Caco-2 (cell line): ENCODE measurements around the gene MSL3. TPM values are rescaled to one million over a fixed set of nuclear protein-coding genes. Genes with fewer than 3 reads are reported as not detected.

Source experiments
- BruUV-seq: library from RNA; stranded (reverse); fragments of 400-500 nt; replicated peaks from 2 replicates; lab custom pipeline; 2021; lab: Mats Ljungman, UMichigan
- CTCF ChIA-PET: fragments of 300-600 bp; sonication (Branson Sonifier 250); formaldehyde crosslinking; loops from one replicate; lab custom pipeline; 2022; ENCODE audit warnings: antibody characterized with exemption; lab: Charles Lee
- POLR2A ChIA-PET: fragments of 300-600 bp; sonication (Branson Sonifier 250); formaldehyde crosslinking; loops from one replicate; lab custom pipeline; 2022; ENCODE audit warnings: antibody characterized with exemption; lab: Charles Lee
- DNase-seq, 2 experiments: peaks; one replicate each; pipeline versions ENCODE4 v3.0.0 to v3.0.0-alpha.2; 2020 to 2022
- H3K27me3 ChIP-seq: replicated peaks from 2 replicates; pipeline ENCODE4 v1.6.0; 2011; ENCODE audit warnings: low read length; ENCODE audit not compliant: control insufficient read depth, insufficient read depth
- H3K36me3 ChIP-seq: 2 replicates; pipeline ENCODE4 v1.5.1; 2011; ENCODE audit warnings: low read length; ENCODE audit not compliant: control insufficient read depth, insufficient read depth
- H3K4me1 ChIP-seq: fragments of 250-450 bp; sonication (Bioruptor Pico); 2 replicates; pipeline ENCODE4 v1.5.1; 2020; ENCODE audit warnings: mild to moderate bottlenecking
- H3K4me3 ChIP-seq: 2 replicates; pipeline ENCODE4 v1.5.1; 2011; ENCODE audit warnings: low read depth, mild to moderate bottlenecking, control low read depth, low read length
- H3K9me3 ChIP-seq: fragments of 250-450 bp; sonication (Bioruptor Pico); 2 replicates; pipeline ENCODE4 v1.5.1; 2020; ENCODE audit warnings: mild to moderate bottlenecking, moderate library complexity
- H3K27ac Mint-ChIP-seq: one replicate; pipeline ENCODE4 v1.8.0; 2022; ENCODE audit warnings: mixed read lengths; ENCODE audit not compliant: unreplicated experiment
- H3K27me3 Mint-ChIP-seq: one replicate; pipeline ENCODE4 v1.8.0; 2022; ENCODE audit warnings: mixed read lengths; ENCODE audit not compliant: insufficient read depth, unreplicated experiment
- H3K36me3 Mint-ChIP-seq: one replicate; pipeline ENCODE4 v1.8.0; 2022; ENCODE audit warnings: mild to moderate bottlenecking, mixed read lengths; ENCODE audit not compliant: insufficient read depth, unreplicated experiment
- H3K4me1 Mint-ChIP-seq: one replicate; pipeline ENCODE4 v1.8.0; 2022; ENCODE audit warnings: low read depth, mixed read lengths; ENCODE audit not compliant: unreplicated experiment
- H3K4me3 Mint-ChIP-seq: one replicate; pipeline ENCODE4 v1.8.0; 2022; ENCODE audit warnings: mild to moderate bottlenecking, moderate library complexity, mixed read lengths; ENCODE audit not compliant: unreplicated experiment
- H3K9me3 Mint-ChIP-seq: one replicate; pipeline ENCODE4 v1.8.0; 2022; ENCODE audit warnings: mixed read lengths; ENCODE audit not compliant: unreplicated experiment
- intact Hi-C: fragments of 100-400 bp; cut with micrococcal nuclease; formaldehyde crosslinking; loops from one replicate; pipeline ENCODE4 v1.10.0; 2022; ENCODE audit not compliant: unreplicated experiment
- total RNA-seq: library from RNA; stranded (reverse); gene quantifications from 2 replicates; pipeline ENCODE4 v1.2.3, GENCODE V29; 2022
- TF ChIP-seq, protein P1 (sequence below), 2 experiments: fragments of 200-600 bp in 1 of 2; IDR thresholded peaks; 1 replicate in 1 of 2; 2 replicates in 1 of 2; pipeline versions ENCODE4 v1.5.1 to v1.8.0; 2011 to 2022; ENCODE audit warnings: antibody characterized with exemption in 1 of 2, control low read depth in 1 of 2, inconsistent platforms in 1 of 2, low read depth in 1 of 2, low read length in 1 of 2, mild to moderate bottlenecking in 1 of 2, moderate library complexity in 1 of 2; ENCODE audit not compliant: insufficient read depth in 1 of 2, severe bottlenecking in 1 of 2, unreplicated experiment in 1 of 2

MSL3 gene
- total RNA-seq, 1 experiment from 2014 or later: 14.0 TPM

DNA sequence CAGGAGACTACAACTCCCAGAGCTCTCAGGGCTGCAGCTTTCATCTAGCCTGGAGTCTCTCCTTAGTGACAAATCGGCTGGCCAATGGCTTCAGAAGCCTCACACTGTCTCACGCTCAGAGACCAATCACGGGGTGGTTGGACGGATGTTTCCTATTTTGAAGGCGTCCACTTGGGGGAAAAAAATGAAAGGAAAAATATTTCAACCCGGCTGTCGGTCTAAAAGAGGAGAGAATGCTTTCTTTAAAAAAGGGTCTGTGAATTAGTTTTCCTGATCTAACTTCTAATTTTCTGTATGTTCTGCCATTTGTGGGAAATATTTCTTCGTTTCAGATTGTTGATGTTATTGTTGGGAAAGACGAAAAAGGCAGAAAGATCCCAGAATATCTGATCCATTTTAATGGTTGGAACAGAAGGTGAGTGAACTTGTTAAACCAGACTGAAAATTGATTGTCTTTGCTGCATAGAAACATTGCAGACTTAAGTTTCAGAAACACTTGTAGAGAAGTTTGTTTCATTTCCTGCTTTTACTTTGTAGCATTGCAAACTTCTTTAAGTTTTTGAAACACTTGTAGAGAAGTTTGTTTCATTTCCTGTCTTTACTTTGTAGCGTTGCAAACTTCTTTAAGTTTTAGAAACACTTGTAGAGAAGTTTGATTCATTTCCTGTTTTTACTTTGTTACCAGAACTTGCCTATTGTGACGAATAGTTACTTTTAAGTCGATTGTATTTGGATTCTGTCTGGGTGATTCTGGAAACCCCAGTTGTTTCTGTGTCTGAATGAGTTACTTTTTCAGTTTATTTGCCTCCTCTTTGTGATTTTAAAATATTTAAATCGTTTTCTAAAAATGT lies 1.6 kb downstream of the MSL3 start:
- H3K4me3 ChIP-seq: peak overlapping the region; percentile 92
- POLR2A ChIA-PET: no interaction called here
- DNase-seq: peak; percentile 77 to 83
- H3K27me3 ChIP-seq: no peaks in the 10 kb centered on the region
- H3K27me3 Mint-ChIP-seq: no peaks in the 10 kb centered on the region
- H3K27ac Mint-ChIP-seq: peak overlapping the region; percentile 94
- H3K9me3 Mint-ChIP-seq: no peaks in the 10 kb centered on the region
- H3K36me3 Mint-ChIP-seq: peaks cover 15% of the 10 kb centered on the region
- H3K4me1 Mint-ChIP-seq: peaks cover 6% of the 10 kb centered on the region
- peaks cover 4% of the 10 kb centered on the region; the same call in 1 of the 2 replicates for H3K4me1 ChIP-seq
- no peaks in the 10 kb centered on the region for H3K9me3 ChIP-seq
- no TSS peak for BruUV-seq
- TF ChIP-seq, protein P1, sequence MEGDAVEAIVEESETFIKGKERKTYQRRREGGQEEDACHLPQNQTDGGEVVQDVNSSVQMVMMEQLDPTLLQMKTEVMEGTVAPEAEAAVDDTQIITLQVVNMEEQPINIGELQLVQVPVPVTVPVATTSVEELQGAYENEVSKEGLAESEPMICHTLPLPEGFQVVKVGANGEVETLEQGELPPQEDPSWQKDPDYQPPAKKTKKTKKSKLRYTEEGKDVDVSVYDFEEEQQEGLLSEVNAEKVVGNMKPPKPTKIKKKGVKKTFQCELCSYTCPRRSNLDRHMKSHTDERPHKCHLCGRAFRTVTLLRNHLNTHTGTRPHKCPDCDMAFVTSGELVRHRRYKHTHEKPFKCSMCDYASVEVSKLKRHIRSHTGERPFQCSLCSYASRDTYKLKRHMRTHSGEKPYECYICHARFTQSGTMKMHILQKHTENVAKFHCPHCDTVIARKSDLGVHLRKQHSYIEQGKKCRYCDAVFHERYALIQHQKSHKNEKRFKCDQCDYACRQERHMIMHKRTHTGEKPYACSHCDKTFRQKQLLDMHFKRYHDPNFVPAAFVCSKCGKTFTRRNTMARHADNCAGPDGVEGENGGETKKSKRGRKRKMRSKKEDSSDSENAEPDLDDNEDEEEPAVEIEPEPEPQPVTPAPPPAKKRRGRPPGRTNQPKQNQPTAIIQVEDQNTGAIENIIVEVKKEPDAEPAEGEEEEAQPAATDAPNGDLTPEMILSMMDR (IDR thresholded peaks at IDR 0.05; ENCODE audit: insufficient read depth in 1 of 2, low read depth in 1 of 2, low read length in 1 of 2, severe bottlenecking in 1 of 2, unreplicated experiment in 1 of 2): no peak
- intact Hi-C loops: no loop called here
- CTCF ChIA-PET: interaction anchor here (0.6 to 1.8 kb wide), 2 partner anchors 11 to 737 kb away, joined by 3 to 9 read pairs; no protein-coding TSS in a partner anchor
- no peaks in the 10 kb centered on the region for H3K36me3 ChIP-seq
- peak overlapping the region; percentile 96 for H3K4me3 Mint-ChIP-seq

GRCh38 chrX:11760958-11761357 lies 2.9 kb downstream of the MSL3 start:
- TF ChIP-seq, protein P1 (IDR thresholded peaks at IDR 0.05; ENCODE audit: insufficient read depth in 1 of 2, low read depth in 1 of 2, low read length in 1 of 2, severe bottlenecking in 1 of 2, unreplicated experiment in 1 of 2): no peak
- ChIA-PET POLR2A (no interaction called here), CTCF (no interaction called here)
- H3K4me1 ChIP-seq: peaks cover 2% of the 10 kb centered on the region; the same call in 1 of the 2 replicates
- Mint-ChIP-seq H3K36me3 (peaks cover 20% of the 10 kb centered on the region), H3K27ac (no peak overlapping the region), H3K4me1 (no peaks in the 10 kb centered on the region), H3K4me3 (no peak overlapping the region), H3K27me3 (no peaks in the 10 kb centered on the region), H3K9me3 (no peaks in the 10 kb centered on the region)
- no peak for DNase-seq
- H3K4me3 ChIP-seq: no peak overlapping the region
- intact Hi-C loops: no loop called here
- BruUV-seq: no TSS peak
- no peaks in the 10 kb centered on the region for H3K27me3 ChIP-seq
- no peaks in the 10 kb centered on the region for H3K9me3 ChIP-seq
- H3K36me3 ChIP-seq: no peaks in the 10 kb centered on the region; the same call in 1 of the 2 replicates

DNA sequence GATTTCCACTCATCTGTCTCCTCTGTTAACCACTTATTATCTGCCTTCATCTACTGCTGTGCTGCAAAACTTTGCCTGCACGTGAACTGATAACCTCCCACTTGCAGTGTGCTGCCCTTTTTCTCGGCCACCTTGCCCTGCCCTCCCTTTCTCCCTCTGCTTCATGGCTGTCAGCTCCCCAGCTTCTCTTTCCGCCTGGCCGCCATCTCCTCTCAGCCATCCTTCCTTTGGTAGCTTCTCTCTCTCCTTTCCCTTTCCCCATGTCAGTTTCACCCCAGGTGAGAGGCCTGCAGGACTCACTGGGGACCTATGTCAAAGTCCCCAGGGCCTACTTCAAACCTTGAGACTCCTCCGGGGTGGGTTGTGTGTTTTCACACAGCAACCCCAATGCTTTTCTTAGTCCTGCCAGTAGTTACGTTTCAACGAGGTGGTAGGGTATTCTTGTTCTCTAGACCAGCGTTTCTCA lies 6.6 kb downstream of the MSL3 start:
- peaks cover 15% of the 10 kb centered on the region for H3K36me3 Mint-ChIP-seq
- CTCF ChIA-PET: no interaction called here
- Histone ChIP-seq H3K27me3 (no peaks in the 10 kb centered on the region), H3K9me3 (no peaks in the 10 kb centered on the region), H3K4me3 (no peak overlapping the region), H3K36me3 (no peaks in the 10 kb centered on the region; the same call in 1 of the 2 replicates), H3K4me1 (no peaks in the 10 kb centered on the region)
- H3K4me1 Mint-ChIP-seq: no peaks in the 10 kb centered on the region
- intact Hi-C loops: no loop called here
- H3K9me3 Mint-ChIP-seq: no peaks in the 10 kb centered on the region
- no peaks in the 10 kb centered on the region for H3K27me3 Mint-ChIP-seq
- TF ChIP-seq, protein P1 (IDR thresholded peaks at IDR 0.05; ENCODE audit: insufficient read depth in 1 of 2, low read depth in 1 of 2, low read length in 1 of 2, severe bottlenecking in 1 of 2, unreplicated experiment in 1 of 2): no peak
- POLR2A ChIA-PET: no interaction called here
- DNase-seq: no peak
- H3K27ac Mint-ChIP-seq: no peak overlapping the region
- H3K4me3 Mint-ChIP-seq: no peak overlapping the region
- no TSS peak for BruUV-seq
